ENCODE results near the gene POLR3K.
"Not testable (repeated sequence)": the region's sequence is repeated elsewhere in the genome, so short reads cannot be mapped to it uniquely, and the experiment has no call there.

DNA sequence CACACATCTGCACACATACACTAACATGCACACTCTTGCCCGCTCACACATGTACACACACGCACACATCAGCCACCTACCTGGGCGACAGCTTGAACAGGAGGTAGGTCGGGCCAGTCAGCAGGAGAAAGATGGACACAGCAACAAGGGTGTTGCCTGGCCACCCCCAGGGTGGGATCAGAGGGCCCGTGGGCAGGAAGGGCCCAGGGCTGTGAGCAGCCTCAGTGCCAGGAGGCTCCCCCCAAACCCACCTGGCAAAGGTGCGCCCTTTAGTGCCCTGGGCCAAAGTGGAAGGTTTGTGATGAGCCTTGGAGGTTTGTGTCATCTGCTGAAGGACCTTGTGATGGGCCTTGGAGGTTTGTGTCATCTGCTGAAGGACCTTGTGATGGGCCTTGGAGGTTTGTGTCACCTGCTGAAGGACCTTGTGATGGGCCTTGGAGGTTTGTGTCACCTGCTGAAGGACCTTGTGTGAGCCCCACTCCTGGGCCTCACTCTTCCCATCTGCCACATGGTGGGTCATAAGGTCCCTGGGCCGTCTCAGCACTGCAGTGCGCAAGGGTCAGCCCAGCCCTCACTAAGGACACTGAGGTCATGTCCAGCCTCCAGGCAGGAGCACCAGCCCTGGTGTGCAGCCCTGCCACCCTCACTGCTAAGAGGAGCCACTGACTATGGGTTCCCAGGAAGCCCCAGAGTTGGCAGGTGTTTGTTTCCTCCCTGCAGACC is 20.1 kb downstream of the POLR3K start:
- TF ChIP-seq, protein P1, sequence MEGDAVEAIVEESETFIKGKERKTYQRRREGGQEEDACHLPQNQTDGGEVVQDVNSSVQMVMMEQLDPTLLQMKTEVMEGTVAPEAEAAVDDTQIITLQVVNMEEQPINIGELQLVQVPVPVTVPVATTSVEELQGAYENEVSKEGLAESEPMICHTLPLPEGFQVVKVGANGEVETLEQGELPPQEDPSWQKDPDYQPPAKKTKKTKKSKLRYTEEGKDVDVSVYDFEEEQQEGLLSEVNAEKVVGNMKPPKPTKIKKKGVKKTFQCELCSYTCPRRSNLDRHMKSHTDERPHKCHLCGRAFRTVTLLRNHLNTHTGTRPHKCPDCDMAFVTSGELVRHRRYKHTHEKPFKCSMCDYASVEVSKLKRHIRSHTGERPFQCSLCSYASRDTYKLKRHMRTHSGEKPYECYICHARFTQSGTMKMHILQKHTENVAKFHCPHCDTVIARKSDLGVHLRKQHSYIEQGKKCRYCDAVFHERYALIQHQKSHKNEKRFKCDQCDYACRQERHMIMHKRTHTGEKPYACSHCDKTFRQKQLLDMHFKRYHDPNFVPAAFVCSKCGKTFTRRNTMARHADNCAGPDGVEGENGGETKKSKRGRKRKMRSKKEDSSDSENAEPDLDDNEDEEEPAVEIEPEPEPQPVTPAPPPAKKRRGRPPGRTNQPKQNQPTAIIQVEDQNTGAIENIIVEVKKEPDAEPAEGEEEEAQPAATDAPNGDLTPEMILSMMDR (conservative IDR thresholded peaks at IDR 0.05 in 1 of 2, IDR thresholded peaks at IDR 0.05 in 1 of 2; ENCODE audit: low read depth in 1 of 2, low read length in 2 of 2), result not testable (repeated sequence)
- not testable (repeated sequence) for TF ChIP-seq EZH2 (IDR thresholded peaks at IDR 0.05; ENCODE audit: low read length, missing control alignments)

All from fibroblast of lung (primary cell).